Panc1 (cell line): ENCODE results near the gene TRAPPC13. TPM values are rescaled to one million over a fixed set of nuclear protein-coding genes. Genes with fewer than 3 reads are reported as not detected.

Source experiments
- ATAC-seq: fragments of 200-7000 bp; cut with Tn5 transposase; 2 replicates; pipeline ENCODE4 v1.9.1; 2020; ENCODE audit warnings: mild to moderate bottlenecking, moderate library complexity
- BruUV-seq: library from RNA; stranded (reverse); fragments of 400-500 nt; replicated peaks from 2 replicates; lab custom pipeline; 2021; lab: Mats Ljungman, UMichigan
- CTCF ChIA-PET: fragments of 300-600 bp; sonication (Branson Sonifier 250); formaldehyde crosslinking; loops from one replicate; lab custom pipeline; 2022; ENCODE audit warnings: antibody characterized with exemption; lab: Charles Lee
- POLR2A ChIA-PET: fragments of 300-600 bp; sonication (Branson Sonifier 250); formaldehyde crosslinking; loops from one replicate; lab custom pipeline; 2022; ENCODE audit warnings: antibody characterized with exemption; lab: Charles Lee
- DNase-seq: peaks from one replicate; pipeline ENCODE4 v3.0.0-alpha.2; 2010; ENCODE audit warnings: low read depth, low spot score
- H3K27ac ChIP-seq: 2 replicates; pipeline ENCODE4 v1.5.1; 2011; ENCODE audit warnings: mild to moderate bottlenecking, low read length, inconsistent platforms
- H3K27me3 ChIP-seq: fragments of 200-500 bp; sonication (Bioruptor generic); 2 replicates; pipeline ENCODE4 v1.6.0; 2014; ENCODE audit warnings: low read length, inconsistent platforms; ENCODE audit not compliant: control insufficient read depth, insufficient read depth
- H3K36me3 ChIP-seq: fragments of 200-500 bp; sonication (Bioruptor generic); 2 replicates; pipeline ENCODE4 v1.5.1; 2014; ENCODE audit warnings: inconsistent platforms, mild to moderate bottlenecking, low read length, moderate library complexity; ENCODE audit not compliant: control insufficient read depth, insufficient read depth
- H3K4me1 ChIP-seq: 2 replicates; pipeline ENCODE4 v1.5.1; 2011; ENCODE audit warnings: inconsistent platforms, mild to moderate bottlenecking, low read length, moderate library complexity; ENCODE audit not compliant: control insufficient read depth, insufficient read depth
- H3K4me3 ChIP-seq, 2 experiments: 2 replicates each; pipeline ENCODE4 v1.5.1; 2011 to 2012; ENCODE audit warnings: low read depth in 2 of 2, low read length in 2 of 2, mild to moderate bottlenecking in 2 of 2, inconsistent platforms in 1 of 2, moderate library complexity in 1 of 2
- H3K9me3 ChIP-seq: fragments of 200-500 bp; sonication (Bioruptor generic); 2 replicates; pipeline ENCODE4 v1.5.1; 2014; ENCODE audit warnings: low read depth, mild to moderate bottlenecking, inconsistent platforms, low read length, moderate library complexity; ENCODE audit not compliant: control insufficient read depth, insufficient read depth
- CTCF ChIP-seq: fragments of 450-650 bp; IDR thresholded peaks from 2 replicates; pipeline ENCODE4 v1.5.1; 2017; ENCODE audit warnings: mild to moderate bottlenecking
- POLR2AphosphoS5 ChIP-seq: IDR thresholded peaks from 2 replicates; pipeline ENCODE4 v1.6.1; 2012; ENCODE audit warnings: mild to moderate bottlenecking, low read depth, low read length, moderate library complexity
- REST ChIP-seq, 2 experiments: IDR thresholded peaks; 2 replicates each; pipeline ENCODE4 v1.6.1; 2011 to 2012; ENCODE audit warnings: low read depth in 2 of 2, control low read depth in 1 of 2, low read length in 1 of 2, mild to moderate bottlenecking in 1 of 2, moderate library complexity in 1 of 2; ENCODE audit not compliant: insufficient read depth in 1 of 2
- SIN3A ChIP-seq: IDR thresholded peaks from 2 replicates; pipeline ENCODE4 v1.6.1; 2012; ENCODE audit warnings: low read depth, mild to moderate bottlenecking, low read length, moderate library complexity, borderline replicate concordance; ENCODE audit not compliant: insufficient read depth
- TCF7L2 ChIP-seq: IDR thresholded peaks from 2 replicates; pipeline ENCODE4 v1.6.1; 2011; ENCODE audit warnings: mild to moderate bottlenecking, low read depth, low read length, inconsistent platforms
- in situ Hi-C: cut with HindIII; loops from 2 replicates; pipeline ENCODE4 v1.10.0; 2016; ENCODE audit warnings: low sequenced_read_pairs, low pct_unique_long_range_greater_than_20kb
- intact Hi-C: fragments of 100-400 bp; cut with micrococcal nuclease; formaldehyde crosslinking; loops from one replicate; pipeline ENCODE4 v1.10.0; 2022; ENCODE audit not compliant: unreplicated experiment
- total RNA-seq: library from RNA; stranded (reverse); gene quantifications from one replicate; pipeline ENCODE4 v1.2.1, GENCODE V29; 2021; ENCODE audit not compliant: unreplicated experiment

Gene TRAPPC13
- total RNA-seq, 1 experiment from 2014 or later, result 17.3 TPM

GRCh38 chr5:65668696-65669095 lies 43.9 kb downstream of the TRAPPC13 start:
- H3K36me3 ChIP-seq, result peaks cover 3% of the 10 kb centered on the region; the same call in 1 of the 2 replicates
- H3K4me1 ChIP-seq, result no peaks in the 10 kb centered on the region
- TF ChIP-seq SIN3A (no peak), REST (IDR thresholded peaks at IDR 0.05; ENCODE audit: insufficient read depth in 1 of 2, low read depth in 2 of 2, low read length in 1 of 2) (no peak), CTCF (no peak), POLR2AphosphoS5 (no peak), TCF7L2 (no peak)
- ATAC-seq, result no peak
- intact Hi-C loops, result no loop called here
- H3K27me3 ChIP-seq, result no peaks in the 10 kb centered on the region
- CTCF ChIA-PET, result no interaction called here
- no TSS peak for BruUV-seq
- no peak for DNase-seq
- POLR2A ChIA-PET, result no interaction called here
- in situ Hi-C loops, result no loop called here
- H3K9me3 ChIP-seq, result no peaks in the 10 kb centered on the region
- H3K27ac ChIP-seq, result no peak overlapping the region
- H3K4me3 ChIP-seq, result no peak overlapping the region

GRCh38 chr5:65672796-65673195 lies 48.0 kb downstream of the TRAPPC13 start:
- POLR2A ChIA-PET, result no interaction called here
- intact Hi-C loops (no loop called here), in situ Hi-C loops (no loop called here)
- Histone ChIP-seq H3K9me3 (no peaks in the 10 kb centered on the region), H3K4me1 (no peaks in the 10 kb centered on the region), H3K36me3 (no peaks in the 10 kb centered on the region), H3K27ac (no peak overlapping the region), H3K4me3 (no peak overlapping the region), H3K27me3 (no peaks in the 10 kb centered on the region)
- BruUV-seq, result no TSS peak
- CTCF ChIA-PET, result no interaction called here
- TF ChIP-seq CTCF (no peak), POLR2AphosphoS5 (no peak), TCF7L2 (no peak), SIN3A (no peak), REST (IDR thresholded peaks at IDR 0.05; ENCODE audit: insufficient read depth in 1 of 2, low read depth in 2 of 2, low read length in 1 of 2) (no peak)
- DNase-seq (no peak), ATAC-seq (no peak)
